Keratinocyte (primary cell): ENCODE measurements around the gene ZNF543.

ENCODE experiments used
- CTCF ChIP-seq, 3 experiments: IDR thresholded peaks in 1 of 3; conservative IDR thresholded peaks in 1 of 3; optimal IDR thresholded peaks in 1 of 3; 2 replicates in 2 of 3; 3 replicates in 1 of 3; pipeline versions ENCODE3 to v1.5.1; 2011; ENCODE audit warnings: low read length in 3 of 3, mild to moderate bottlenecking in 3 of 3, moderate library complexity in 2 of 3, control low read depth in 1 of 3, inconsistent platforms in 1 of 3; ENCODE audit not compliant: insufficient read depth in 2 of 3; ENCODE audit errors: extremely low read depth in 1 of 3
- EZH2 ChIP-seq: IDR thresholded peaks from one replicate; pipeline ENCODE4 v1.6.1; 2012; ENCODE audit warnings: inconsistent platforms, mild to moderate bottlenecking, low read length, moderate library complexity

- TF ChIP-seq CTCF (optimal IDR thresholded peaks at IDR 0.05 in 1 of 3, IDR thresholded peaks at IDR 0.05 in 1 of 3, conservative IDR thresholded peaks at IDR 0.05 in 1 of 3; ENCODE audit: extremely low read depth in 1 of 3, insufficient read depth in 2 of 3, low read length in 3 of 3) (no peak), EZH2 (no peak)
These were observed 39.0 kb downstream of the ZNF543 start for GRCh38 chr19:57359300-57359699.
